Measurements from ENCODE around the gene NPLOC4. TPM values are rescaled to one million over a fixed set of nuclear protein-coding genes. Genes with fewer than 3 reads are reported as not detected.
A peak's percentile ranks its signal among the peaks of the same experiment; 100 is the strongest.

The NPLOC4 gene
- total and polyA plus RNA-seq, 9 of the 15 experiments (the other 6 are each of a cell fraction or from before 2014, with no cell fraction given), result 1.5 to 116 (median 64.5) TPM

DNA sequence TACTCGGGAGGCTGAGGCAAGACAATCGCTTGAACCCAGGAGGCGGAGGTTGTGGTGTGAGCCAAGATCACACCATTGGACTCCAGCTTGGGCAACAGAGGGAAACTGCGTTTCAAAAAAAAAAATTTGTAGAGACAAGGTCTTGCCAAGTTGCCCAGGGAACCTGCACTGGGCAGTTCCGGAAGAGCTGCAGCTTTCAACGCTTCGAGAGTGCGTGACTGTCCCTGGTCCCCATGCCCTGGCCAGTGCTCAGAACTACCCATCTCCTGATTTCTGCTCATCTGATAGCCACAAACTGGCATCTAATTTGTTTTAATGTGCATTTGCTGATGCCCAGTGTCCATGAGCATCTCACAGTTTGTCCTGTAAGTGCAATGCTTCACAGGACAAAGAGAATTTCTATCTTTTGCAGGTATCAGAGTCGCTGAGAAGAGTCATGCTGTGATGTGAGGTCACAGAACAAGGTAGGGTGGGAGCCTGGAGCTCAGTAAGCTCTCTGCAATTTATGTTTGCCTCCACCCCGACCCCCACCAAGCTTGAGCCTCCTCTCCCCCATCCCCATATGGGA is 128.2 kb downstream of the NPLOC4 start:
- no peak overlapping the region for H2AFZ ChIP-seq (ENCODE audit: low read depth, low read length)
- peaks cover 33 to 35% of the 10 kb centered on the region in 2 experiments; a peak in 4 of 5 replicates for H3K4me1 ChIP-seq (replicated peaks in 1 of 2; ENCODE audit: control insufficient read depth in 2 of 2, insufficient read depth in 2 of 2, low read length in 2 of 2)
- BruUV-seq (replicated peaks), result no TSS peak
- peaks cover 37% of the 10 kb centered on the region for H3K79me2 ChIP-seq (ENCODE audit: control insufficient read depth, insufficient read depth, low read length)
- peak overlapping the region; percentile 8; the same call in 1 of the 3 replicates for H3K27ac ChIP-seq (ENCODE audit: extremely low read depth, low read depth, low read length)
- H3K4me3 ChIP-seq, result peak overlapping the region; percentile 86; the same call in 1 of the 2 replicates
- H4K20me1 ChIP-seq (replicated peaks; ENCODE audit: control insufficient read depth, insufficient read depth, low read length), result peaks cover 38% of the 10 kb centered on the region
- ChIA-PET CTCF (ENCODE audit: low intra/inter-chr PET ratio) (no interaction called here), POLR2A (interaction anchor here (0.6 to 6.4 kb wide), 25 partner anchors 9 to 418 kb away, joined by 3 to 132 read pairs (median 4); partner anchors contain the start of genes BAHCC1, CEP131, FAAP100 and SLC38A10)
- peaks cover 37% of the 10 kb centered on the region for H3K36me3 ChIP-seq (ENCODE audit: control insufficient read depth, insufficient read depth, low read length)
- peaks cover 0 to 5% of the 10 kb centered on the region in 2 experiments; a peak in 1 of 5 replicates for H3K27me3 ChIP-seq (ENCODE audit: control insufficient read depth in 2 of 2, insufficient read depth in 2 of 2, low read length in 2 of 2)
- WGBS (ENCODE audit: insufficient coverage, low coverage, missing lambda C conversion rate), result 70% methylated on average over 10 of the region's 10 CpGs
- H3K4me2 ChIP-seq (ENCODE audit: insufficient read depth, low read length), result peak overlapping the region; percentile 94
- in situ Hi-C loops (cut with MboI) (no loop called here), intact Hi-C loops (cut with micrococcal nuclease) (no loop called here)
- H3K9me3 ChIP-seq (replicated peaks; ENCODE audit: control insufficient read depth, insufficient read depth, low read depth, low read length), result 0 out of 2 replicates have a peak, but pooled peaks cover 1% of the 10 kb centered on the region
- H3K9me1 ChIP-seq (ENCODE audit: control insufficient read depth, insufficient read depth, low read length), result peaks cover 9% of the 10 kb centered on the region
- ATAC-seq (peak; percentile 35), DNase-seq (ENCODE audit: extremely low read depth in 1 of 4, low spot score in 3 of 4) (no peak), FAIRE-seq (peak; percentile 46)
- H3K9ac ChIP-seq (ENCODE audit: insufficient read depth in 1 of 2, low read depth in 2 of 2, low read length in 2 of 2), result no peak overlapping the region
- TF ChIP-seq ZNF79 (CRISPR knock-in tag; IDR thresholded peaks at IDR 0.05; ENCODE audit: low read depth) (no peak), ZC3H4 (CRISPR knock-in tag; IDR thresholded peaks at IDR 0.05; ENCODE audit: borderline replicate concordance) (peak; percentile 84; the same call in 1 of the 2 replicates), ADNP (tag; IDR thresholded peaks at IDR 0.05) (no peak), MBD2 (IDR thresholded peaks at IDR 0.05; ENCODE audit: borderline replicate concordance, low read depth) (peak; percentile 9; the same call in 1 of the 2 replicates), POLR2A (conservative IDR thresholded peaks at IDR 0.05) (peak; percentile 74), RBFOX2 (IDR thresholded peaks at IDR 0.05; ENCODE audit: low read depth, low read length) (peak; percentile 68), PRMT5 (CRISPR knock-in tag; IDR thresholded peaks at IDR 0.05) (0 out of 2 replicates have a peak, but pooled peaks have one; percentile 8), CREB5 (CRISPR knock-in tag; IDR thresholded peaks at IDR 0.05) (0 out of 2 replicates have a peak, but pooled peaks have one; percentile 49), ZNF134 (CRISPR knock-in tag; conservative IDR thresholded peaks at IDR 0.05) (0 out of 2 replicates have a peak, but pooled peaks have one; percentile 1), CCNT2 (IDR thresholded peaks at IDR 0.05; ENCODE audit: borderline replicate concordance, extremely low read depth, insufficient read length, low read depth, low read length) (peak; percentile 40), RHOXF2B (CRISPR knock-in tag; conservative IDR thresholded peaks at IDR 0.05) (no peak), KAT7 (CRISPR knock-in tag; IDR thresholded peaks at IDR 0.05; ENCODE audit: borderline replicate concordance) (peak; percentile 75; the same call in 1 of the 2 replicates), ZNF431 (CRISPR knock-in tag; IDR thresholded peaks at IDR 0.05) (0 out of 2 replicates have a peak, but pooled peaks have one; percentile 42), POLR2B (IDR thresholded peaks at IDR 0.05; ENCODE audit: low read depth, partially characterized antibody) (peak; percentile 35), ZNF717 (CRISPR knock-in tag; IDR thresholded peaks at IDR 0.05) (0 out of 2 replicates have a peak, but pooled peaks have one; percentile 24), CTBP1 (IDR thresholded peaks at IDR 0.05; ENCODE audit: borderline replicate concordance) (0 out of 2 replicates have a peak, but pooled peaks have one; percentile 14), RBM22 (IDR thresholded peaks at IDR 0.05; ENCODE audit: low read depth, low read length, poor library complexity, severe bottlenecking) (peak; percentile 15), ZNF143 (CRISPR knock-in tag; IDR thresholded peaks at IDR 0.05) (0 out of 2 replicates have a peak, but pooled peaks have one; percentile 18), TBL1XR1 (IDR thresholded peaks at IDR 0.05; ENCODE audit: low read length in 2 of 2) (0 out of 4 replicates have a peak, but pooled peaks of 1 of the 2 experiments have one; percentile 45), SLC30A9 (CRISPR knock-in tag; IDR thresholded peaks at IDR 0.05) (no peak), ILF3 (IDR thresholded peaks at IDR 0.05; ENCODE audit: borderline replicate concordance) (peak; percentile 70; the same call in 1 of the 2 replicates), POLR2AphosphoS5 (IDR thresholded peaks at IDR 0.05; ENCODE audit: control insufficient read depth, insufficient read depth, low read depth, low read length) (0 out of 2 replicates have a peak, but pooled peaks have one; percentile 13)
- TF ChIP-seq, protein P1, sequence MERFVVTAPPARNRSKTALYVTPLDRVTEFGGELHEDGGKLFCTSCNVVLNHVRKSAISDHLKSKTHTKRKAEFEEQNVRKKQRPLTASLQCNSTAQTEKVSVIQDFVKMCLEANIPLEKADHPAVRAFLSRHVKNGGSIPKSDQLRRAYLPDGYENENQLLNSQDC (CRISPR knock-in tag; IDR thresholded peaks at IDR 0.05), result no peak

Data from K562 (cell line).